Measurements from ENCODE around the gene CRTAC1.

CRTAC1 gene

GRCh38 chr10:97964748-97965147, 65.7 kb downstream of the CRTAC1 start:
- DNase-seq, result no peak

GRCh38 chr10:97961945-97962344, 68.5 kb downstream of the CRTAC1 start:
- DNase-seq, result no peak

DNA sequence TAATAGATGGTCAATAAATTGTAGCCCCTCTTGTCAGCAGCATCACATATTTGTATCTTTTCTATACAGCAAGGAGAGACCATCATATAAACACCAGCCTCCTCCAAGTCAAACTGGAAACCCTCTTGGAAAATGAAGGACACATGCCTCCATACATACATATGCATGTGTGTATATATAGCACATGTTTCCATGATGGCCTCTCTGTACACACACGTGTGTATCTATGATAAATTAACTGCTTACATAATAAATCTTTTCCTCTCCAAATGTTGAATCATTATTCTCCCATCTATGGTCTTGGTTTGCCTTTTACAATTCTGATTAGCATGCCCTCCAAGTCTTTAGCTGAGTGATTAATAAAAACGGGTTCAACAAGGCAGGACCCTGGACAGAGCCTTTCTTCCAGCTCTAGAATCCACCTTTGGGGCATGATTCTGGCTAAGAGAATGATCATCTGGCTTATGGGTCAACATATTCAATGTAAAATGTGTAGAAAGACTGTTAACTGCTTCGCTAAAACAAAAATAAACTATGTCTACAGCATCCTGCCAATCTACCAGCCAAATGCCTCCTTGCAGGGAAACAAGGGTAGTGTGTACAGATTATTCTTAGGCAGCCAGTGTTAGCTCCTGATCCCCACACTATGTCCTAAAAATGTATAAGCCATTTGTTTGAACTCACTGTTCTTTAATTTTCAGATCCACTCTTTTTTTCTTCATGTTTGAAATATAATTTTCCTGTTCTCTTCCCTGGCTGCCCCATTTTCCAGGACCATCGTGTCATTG, 70.0 kb downstream of the CRTAC1 start:
- DNase-seq, result no peak

DNA sequence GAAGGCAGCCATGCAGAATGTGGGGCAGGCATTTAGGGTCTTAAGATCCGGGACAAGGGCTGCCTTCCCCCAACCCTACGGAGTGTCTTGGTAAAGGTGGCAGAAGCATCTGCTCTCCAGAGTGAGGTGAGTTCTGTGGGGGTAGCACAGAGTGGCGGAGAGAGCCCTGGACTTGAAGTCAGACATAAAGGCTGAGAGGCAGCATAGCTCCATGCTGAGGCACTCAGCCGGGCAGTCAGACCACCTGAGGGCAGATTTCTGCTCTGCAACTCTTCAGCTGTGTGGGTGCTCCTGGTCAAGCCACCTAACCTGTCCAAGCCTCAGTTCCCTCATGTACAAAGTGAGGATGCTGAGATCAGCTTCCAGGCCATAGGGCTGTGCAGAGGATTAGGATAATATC, 81.0 kb downstream of the CRTAC1 start:
- DNase-seq, result no peak

DNA sequence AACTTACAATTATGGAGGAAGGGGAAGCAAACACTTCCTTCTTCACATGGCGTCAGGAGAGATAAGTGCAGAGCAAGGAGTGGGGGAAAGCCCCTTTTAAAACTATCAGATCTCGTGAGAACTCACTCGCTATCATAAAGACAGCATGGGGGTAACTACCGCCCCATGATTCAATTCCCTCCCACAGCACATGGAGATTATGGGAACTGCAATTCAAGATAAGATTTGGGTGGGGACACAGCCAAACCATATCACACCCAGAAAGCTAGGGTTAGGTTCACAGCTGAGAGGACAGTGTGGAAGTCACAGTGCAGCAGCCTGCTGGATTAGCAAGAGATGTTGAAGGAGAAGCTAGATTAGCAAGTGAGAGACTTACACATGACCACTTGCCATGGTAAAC, 81.6 kb downstream of the CRTAC1 start:
- no peak for DNase-seq

DNA sequence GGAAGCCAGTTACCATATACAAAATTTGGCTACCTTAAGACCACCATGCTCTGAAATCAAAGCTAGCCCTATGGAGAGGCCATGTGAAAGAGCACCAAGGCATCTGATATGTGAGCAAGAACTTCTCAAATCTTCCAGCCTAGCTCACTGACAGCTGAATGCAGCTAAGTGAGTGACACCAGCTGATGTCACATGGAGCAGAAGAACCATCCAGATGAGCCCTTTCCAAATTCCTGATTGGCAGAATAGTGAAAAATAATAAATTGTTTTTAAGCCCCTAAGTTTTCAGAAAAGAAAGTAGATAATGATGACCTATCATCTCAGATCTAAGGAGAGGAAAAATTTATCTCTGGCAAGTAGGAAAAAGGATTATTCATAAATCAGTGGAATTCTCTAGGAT, 85.6 kb downstream of the CRTAC1 start:
- DNase-seq, result no peak

DNA sequence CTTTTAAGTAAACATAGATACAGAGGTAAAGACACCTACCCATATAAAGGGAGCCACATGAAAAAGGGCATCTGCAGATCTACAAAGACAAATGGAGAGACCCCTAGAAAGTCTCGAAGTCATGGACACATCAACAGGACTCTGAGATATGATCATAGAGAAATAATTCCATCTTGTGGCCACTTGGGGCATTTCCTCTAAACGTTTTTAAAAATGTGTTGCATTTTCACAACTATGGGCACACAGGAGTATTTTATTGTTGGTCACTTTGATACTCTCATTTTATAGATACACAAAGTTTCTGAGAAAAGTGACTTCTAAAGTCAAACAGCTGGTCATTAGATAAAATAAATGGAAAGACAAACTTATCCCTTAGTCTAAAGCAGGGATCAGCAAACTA, 87.1 kb downstream of the CRTAC1 start:
- no peak for DNase-seq

DNA sequence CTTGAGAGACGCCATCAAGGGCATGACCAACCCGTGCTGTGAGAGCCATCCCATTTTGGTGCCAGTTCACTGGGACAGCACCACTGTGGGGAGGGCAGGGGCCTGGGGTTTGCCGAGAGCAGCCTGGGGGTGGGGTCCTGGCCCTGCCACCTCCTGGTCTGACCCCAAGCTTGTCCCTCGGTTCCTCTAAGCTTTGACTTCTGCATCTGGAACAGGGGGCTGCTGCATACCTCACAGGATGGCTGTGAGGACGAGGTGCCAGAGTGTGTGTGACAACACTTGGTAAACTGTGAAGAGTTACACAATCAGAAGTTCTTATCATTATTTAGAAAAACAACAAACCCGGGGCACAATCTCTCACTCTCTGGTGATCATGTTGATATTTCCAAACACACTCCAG, 89.9 kb downstream of the CRTAC1 start:
- no peak for DNase-seq

- DNase-seq, result no peak
Observed at GRCh38 chr10:97939446-97939990, 90.9 kb downstream of the CRTAC1 start.

- no peak for DNase-seq
Observed at GRCh38 chr10:97937928-97938327, 92.5 kb downstream of the CRTAC1 start.

- DNase-seq, result no peak
Observed at GRCh38 chr10:97937054-97937453, 93.4 kb downstream of the CRTAC1 start.

DNA sequence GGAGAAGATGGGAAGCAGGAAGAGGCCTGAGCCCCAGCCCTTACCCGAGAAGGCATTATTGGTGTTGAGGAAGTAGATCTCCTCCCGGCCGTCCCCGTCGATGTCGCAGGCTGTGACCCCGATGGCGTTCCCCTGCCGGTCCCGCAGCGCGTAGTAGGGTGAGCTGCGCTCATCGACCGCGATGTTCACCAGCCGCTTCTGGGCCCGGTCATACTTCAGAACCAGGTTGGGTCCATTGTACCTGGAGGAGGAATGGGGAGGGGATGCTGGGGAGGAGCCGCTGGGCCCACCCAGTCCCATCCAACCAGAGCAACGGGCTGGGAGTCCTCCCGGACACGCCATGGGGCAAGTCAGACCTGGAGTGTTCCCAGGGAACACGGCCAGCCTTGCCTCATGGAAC, 94.3 kb downstream of the CRTAC1 start:
- DNase-seq, result no peak

DNA sequence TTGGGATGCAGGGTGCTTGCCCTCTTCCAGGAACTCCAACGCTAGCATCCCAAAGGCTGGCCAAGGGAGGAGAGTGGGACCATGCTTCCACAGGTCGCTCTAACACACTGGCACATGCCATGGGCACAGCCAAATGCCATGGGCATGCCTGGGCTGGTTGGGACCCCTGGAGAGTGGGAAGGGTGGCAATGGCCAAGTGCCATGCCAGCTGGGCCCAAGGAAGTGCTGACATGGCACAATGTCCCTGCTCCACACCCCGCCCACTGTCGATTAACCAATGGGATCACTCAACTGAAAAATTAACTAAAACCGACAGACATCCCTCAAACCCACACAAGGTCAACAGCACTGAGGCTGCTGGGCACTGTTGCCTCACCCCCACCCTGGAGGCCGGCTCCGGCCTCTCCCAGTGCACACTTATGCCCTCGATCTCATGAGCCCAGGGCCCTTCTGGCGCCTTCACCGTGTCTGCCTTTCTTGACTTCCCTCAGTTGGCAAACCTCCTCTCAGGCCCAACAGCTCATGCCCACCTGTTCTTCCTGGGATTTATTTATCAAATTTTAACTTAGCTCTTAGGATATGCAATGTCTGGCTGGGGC, 97.4 kb downstream of the CRTAC1 start:
- DNase-seq, result no peak

DNA sequence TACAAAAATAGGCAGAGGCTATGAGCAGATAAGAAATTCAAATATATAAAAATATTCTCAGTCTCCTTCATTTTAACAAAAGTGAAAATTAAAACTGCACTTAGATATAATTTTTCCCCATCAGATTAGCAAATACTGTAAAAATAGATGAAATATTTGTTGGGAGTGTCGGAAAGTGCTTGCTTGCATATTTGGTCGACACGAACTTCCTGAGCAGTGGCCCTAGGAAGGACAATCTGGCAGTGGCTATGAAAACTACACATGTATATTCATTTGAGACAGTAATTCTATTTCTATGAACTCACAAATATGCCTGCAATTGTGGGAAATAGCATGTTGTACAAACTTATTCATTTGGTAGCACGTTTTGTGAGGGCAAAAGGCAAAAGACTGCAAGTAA, 99.4 kb downstream of the CRTAC1 start:
- no peak for DNase-seq

DNA sequence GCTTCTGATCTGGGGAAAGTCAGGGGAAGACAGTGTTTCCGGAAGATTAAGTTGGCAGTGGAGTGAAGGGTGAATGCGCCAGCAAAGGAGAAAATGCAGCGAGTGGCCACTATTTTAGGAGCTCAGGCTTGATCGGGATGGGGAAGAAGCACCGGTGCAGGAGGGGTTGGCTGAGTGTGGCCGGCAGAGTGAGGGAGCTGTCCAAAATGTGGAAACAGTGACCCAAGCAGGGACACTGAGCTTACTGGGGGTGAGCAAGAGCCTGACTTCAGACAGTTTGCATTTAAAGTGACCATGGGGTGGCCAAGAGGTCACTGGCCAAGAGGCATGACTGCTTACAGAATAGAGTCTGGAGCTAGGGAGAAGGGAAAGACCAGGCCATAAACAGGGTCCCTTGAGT, 101.5 kb downstream of the CRTAC1 start:
- DNase-seq, result no peak

DNA sequence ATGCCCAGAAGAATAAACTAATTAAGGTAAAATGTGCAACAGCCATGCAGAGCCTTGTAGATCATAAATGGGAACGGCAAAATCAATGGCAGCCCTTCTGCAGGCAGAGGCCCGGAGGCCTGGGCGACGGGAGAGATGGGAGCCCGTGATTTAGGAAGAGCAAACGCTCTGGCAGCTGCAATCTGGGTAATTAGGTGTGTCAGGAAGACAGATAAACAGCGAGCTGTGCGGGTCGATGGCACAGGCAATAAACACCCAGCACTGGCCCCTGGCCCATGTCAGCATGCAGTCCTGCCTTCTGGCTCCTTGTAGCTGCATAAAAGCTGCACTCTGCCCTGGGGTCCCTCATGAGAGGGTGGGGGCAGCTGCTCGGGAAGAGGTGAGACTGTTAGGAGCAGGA, 102.8 kb downstream of the CRTAC1 start:
- DNase-seq, result no peak

DNA sequence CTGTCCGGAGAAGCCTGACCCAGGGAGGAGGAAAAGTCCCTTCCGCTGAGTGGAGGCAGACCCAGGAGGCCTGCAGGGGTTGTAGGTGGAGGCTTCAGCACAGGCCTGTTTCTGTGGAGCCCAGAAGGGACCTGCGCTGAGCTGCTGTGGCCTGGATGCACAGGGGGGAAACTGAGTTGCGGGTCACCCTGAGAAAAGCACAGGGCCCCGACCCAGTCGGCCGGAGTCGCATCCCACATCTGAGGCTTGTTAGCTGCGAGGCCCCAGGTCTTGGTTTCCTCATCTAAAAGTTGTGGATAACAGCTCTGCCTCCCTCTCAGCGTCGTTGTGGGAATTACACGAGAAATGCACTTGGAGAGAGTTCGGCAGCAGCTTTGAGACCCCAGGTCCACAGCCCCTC, 104.4 kb downstream of the CRTAC1 start:
- no peak for DNase-seq

DNA sequence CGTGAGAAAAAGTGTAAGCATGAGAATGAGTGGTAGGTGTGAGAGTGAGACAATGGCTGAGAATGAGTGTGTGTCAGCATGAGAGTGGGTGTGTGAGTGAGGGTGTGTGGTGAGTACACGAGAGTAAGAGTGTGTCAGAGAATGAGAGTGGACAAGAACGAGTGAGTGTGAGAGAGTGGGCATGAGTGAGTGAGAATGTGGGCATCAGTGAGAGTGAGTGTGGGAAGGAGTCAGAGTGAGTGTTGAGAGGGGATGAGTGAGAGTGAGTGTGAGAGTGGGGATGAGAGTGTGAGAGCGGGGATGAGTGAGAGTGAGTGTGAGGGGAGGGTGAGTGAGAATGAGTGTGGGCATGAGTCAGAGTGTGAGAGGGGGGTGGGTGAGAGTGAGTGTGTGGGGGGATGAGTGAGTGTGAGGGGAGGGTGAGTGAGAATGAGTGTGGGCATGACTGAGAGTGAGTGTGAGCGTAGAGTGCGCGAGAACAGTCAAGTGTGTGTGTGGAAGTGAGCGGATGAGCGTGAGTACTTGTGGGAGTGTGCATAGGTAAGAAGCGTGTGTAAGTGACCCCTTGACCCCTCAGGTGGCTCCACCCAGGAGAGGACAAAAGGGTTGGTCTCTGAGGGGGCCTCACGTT, 105.0 kb downstream of the CRTAC1 start:
- DNase-seq, result no peak

GRCh38 chr10:97924678-97925077, 105.7 kb downstream of the CRTAC1 start:
- no peak for DNase-seq

DNA sequence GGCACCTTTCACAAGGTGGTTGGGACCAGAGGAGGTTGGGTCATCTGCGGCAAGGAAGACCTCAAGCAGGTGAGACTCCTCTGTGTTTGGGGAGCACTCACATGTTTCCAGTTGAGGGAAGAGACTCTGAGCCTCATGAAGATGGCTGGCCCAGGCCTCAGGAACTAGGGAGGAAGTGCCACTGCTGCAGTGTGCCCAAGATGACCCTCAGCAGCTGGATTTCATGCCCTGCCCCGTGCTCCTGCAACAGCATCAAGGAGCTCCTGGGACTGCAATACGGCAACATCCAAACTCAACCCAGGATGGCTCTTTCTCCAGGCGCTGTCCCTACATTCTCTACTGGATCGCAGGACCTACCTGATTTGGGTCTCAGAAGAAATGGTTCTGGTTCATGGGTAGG, 106.9 kb downstream of the CRTAC1 start:
- DNase-seq, result no peak

- DNase-seq, result no peak
Observed at GRCh38 chr10:97923057-97923456, 107.4 kb downstream of the CRTAC1 start.

DNA sequence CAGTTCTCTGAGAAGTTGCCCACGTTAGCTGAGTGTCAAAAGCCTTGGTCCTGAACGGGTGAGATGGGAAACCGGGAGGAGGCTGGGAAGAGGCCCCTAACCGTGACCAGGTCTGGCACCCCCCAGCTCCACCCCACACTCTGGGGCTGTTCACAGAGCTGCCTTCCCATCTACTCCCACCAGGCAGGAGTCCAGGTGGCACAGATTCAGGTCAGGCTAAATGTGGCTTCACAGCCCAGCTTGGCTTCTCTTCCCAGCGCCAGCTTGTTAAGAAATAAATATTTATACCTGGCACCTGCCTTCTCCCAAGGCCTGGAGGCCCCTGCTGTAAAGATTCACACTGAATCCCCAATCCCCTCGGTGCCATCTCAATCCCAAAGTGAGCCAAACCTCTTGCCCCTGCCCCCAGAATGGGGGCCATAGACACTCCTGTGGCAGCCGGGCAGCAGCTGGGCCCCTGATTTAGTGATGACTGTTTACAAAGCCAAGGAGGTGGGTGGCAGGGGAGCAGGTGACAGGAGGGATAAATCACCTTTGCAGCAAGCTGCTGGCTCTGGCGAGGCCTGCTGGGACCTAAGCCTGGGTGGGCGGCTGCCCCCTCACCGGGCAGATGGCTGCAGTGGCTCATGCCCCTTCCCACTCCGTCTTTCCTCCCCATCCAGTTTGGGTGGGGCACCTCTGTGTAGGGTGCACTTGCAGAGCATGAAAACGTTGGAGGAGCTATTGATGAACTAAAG, 108.2 kb downstream of the CRTAC1 start:
- DNase-seq, result no peak

DNA sequence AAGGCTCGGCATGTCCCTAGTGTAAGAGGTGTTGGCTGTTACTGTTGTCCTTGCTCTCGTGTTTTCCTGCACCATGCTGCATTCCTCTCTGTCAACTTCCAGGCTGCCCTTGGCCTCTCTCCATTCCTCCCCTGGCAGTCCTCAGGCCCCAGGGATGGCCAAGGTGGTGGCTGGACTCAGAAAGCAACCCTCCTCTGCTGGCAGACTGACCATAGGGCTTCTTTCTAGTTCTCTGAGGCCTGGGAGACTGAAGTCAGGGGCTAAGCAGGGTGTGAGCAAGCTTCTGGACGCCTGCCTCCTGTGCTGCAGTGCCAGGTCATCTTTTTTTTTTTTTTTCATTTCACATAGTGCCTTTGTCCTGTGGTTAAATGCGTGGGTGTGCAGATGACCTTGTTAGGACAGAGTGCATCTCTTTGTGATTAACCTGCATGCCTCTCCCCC, 108.8 kb downstream of the CRTAC1 start:
- DNase-seq, result no peak
